GDM1 (cell line): ENCODE data around the gene GEMIN7.

Experiments used
- DNase-seq: peaks from one replicate; lab custom pipeline; 2025; lab: John Stamatoyannopoulos, UW

The GEMIN7 gene

DNA sequence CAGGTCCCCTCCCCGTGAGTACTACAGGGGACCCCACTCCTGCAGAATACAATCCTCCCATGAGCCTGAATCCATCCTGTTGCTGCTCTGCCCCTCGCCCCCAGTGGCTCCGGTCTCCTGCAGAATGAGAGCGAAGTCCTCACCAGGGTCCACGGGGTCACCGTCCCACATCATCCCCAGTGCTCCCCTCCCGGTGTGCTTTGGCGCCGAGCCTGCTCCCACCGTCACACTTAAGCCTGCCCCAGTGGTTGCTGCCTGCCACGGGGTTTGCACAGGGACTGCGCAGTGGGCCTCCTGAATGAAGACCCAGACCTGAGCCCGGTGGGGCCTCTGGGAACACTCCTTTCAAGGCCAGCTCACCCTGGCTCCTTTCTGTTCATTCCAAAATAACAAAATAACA, 51.2 kb downstream of the GEMIN7 start:
- no peak for DNase-seq

DNA sequence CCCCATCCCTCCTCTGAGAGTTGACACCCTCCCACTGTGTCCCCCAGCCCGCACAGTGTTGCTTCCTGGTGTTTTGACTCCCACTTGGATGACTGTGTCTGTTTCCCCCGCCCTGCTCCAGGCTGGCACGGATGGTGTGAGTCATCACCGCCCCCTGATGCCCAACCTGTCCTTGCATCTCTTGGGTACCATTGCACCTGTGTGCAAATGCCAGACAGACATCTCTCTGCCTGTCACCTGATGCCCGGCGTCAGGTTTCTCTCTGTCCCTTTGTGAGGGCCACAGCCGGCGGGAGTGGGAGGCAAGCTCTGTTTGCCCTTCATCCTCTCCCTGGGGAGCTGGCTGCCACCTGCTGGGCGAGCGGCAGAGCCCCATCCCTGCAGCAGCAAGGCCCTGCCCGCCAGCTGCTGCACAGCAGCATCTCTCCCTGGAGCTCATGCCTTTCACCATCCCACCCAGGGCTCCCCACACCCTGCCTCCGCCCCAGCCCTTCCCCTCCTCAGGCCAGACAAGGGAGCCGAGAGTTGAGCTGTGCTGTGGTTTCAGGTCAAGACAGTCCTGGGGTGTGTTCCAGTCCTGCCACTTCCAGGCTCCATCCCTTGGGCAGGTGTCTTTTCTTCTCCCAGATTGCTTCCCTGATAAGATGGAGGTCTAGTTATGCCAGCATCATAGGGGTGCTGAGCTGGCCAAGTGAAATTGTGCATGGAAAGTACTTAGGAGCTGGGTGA, 52.0 kb downstream of the GEMIN7 start:
- no peak for DNase-seq

DNA sequence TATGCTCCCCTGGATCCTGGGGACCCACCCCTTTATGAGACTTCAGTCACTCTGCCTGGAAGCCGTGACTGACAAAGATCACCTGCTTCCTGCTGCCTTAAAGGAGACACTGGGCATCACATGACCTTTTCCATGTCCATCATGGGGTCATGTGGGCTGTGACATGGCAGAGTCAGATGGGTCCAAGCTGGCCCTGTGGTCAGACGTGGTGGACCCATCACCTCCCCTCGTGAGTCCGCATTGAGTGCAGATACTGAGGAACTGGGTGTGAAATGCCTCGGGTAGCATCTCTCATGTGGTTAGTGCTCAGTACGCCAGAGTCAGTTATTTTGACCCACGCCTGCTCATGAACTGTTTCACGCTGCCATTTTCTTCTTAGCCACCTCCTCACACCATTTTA, 54.6 kb downstream of the GEMIN7 start:
- DNase-seq = no peak

DNA sequence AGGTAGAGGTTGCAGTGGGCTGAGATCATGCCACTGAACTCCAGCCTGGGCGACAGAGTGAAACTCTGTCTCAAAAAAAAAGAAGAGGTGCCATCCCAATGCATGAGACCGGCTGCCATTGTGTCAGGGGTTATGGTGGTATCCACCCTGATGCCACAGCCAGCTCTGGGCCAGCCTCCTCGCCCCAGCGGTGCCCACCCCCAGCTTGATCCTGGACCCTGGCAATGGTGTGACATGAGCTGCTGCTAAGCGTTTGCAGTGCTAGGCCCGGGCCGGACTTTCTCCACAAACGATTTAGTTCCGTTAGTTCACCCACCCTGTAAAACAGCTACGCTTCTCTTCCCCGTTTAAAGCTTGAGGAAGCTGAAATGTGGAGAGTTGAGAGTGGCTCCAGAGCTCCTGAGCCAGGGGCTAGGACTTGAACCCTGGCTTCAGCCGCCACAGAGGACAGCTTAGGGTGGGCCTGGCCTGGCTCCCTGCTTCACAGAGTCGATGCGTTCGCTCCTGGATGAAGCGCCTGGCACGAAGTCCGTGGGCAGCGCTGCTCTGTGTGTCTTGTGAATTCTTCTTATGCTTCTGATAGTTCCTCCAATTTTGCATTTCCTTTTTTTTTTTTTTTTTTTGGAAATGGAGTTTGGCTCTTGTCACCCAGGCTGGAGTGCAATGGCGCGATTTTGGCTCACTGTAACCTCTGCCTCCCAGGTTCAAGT, 56.3 kb downstream of the GEMIN7 start:
- no peak for DNase-seq

DNA sequence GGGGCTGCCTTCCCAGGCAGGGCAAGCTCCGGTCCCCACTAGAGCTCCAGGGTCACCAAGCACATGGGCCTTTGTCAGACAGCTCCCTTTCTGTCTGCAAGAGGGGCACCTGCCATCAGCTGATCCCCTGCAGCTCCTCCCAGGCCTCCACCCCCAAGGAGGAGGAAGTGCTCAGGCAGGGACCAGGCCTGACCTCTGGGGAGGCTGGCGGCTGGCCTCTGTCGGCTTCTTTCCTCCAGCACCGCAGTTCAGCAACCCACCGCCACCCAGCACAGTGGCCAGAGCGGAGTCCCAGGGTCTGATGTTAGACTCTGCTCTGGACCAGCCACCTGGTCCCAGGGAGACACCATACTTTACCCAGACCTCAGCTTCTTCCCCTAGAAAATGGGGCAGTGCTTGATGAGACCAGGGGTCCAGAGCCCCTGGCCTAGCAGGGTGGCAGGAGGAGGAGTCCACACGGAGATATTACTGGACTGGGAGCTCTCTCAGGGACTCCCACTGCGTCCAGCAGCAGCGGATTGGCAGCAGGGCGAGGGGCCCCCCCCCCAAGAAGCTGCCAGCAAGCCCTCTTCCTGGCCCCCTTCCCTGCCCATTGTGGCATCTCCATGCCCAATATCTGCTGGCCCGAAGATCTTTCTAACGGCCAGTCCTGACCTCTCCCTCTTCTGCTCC, 57.6 kb downstream of the GEMIN7 start:
- no peak for DNase-seq

DNA sequence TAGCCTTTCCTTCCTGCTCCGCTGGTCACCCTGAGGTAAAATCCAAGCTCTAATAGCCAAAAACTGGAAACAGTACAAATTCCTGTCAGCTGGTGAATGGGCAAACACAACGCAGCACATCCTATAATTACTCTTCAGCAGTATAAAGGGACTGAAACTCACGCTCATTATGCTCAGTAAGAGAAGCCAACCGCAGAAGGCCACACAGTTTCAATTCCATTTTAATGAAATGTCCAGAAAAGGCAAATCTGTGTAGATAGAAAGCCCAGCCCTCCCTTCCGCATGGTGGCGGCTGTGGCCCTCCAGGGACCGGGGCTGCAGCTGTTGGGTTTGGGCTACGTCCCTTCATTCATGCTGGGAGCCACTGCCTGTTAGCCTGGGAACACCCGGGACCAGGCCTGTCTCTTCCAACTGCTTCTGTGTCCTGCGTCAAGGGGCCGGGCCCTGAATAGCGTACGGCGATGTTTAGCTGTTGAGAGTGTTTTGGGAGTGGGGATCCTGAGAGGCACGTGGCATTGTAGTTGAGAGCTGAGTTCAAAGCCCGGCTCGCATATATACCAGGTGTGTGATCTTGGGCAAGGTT, 58.2 kb downstream of the GEMIN7 start:
- DNase-seq = no peak

DNA sequence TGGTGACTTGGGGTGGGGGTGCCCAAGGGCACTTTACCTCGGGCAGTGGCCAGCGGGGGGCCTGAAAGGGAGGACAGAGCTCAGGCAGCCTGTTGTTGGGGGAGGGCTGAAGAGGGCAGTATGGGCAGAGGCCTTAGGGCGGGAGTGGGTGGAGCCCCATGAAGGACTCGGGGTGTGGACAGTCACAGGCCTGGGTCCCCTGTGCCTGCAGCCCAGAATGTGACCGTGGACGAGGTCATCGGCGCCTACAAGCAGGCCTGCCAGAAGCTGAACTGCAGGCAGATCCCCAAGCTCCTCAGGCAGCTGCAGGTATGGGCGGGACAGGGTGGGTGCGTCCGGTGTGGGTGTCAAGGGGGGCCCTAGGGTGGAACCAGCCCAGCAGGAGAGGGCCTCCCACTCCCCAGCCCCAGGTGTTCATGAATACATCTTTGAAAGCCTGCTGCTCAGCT, 59.3 kb downstream of the GEMIN7 start:
- DNase-seq = no peak

DNA sequence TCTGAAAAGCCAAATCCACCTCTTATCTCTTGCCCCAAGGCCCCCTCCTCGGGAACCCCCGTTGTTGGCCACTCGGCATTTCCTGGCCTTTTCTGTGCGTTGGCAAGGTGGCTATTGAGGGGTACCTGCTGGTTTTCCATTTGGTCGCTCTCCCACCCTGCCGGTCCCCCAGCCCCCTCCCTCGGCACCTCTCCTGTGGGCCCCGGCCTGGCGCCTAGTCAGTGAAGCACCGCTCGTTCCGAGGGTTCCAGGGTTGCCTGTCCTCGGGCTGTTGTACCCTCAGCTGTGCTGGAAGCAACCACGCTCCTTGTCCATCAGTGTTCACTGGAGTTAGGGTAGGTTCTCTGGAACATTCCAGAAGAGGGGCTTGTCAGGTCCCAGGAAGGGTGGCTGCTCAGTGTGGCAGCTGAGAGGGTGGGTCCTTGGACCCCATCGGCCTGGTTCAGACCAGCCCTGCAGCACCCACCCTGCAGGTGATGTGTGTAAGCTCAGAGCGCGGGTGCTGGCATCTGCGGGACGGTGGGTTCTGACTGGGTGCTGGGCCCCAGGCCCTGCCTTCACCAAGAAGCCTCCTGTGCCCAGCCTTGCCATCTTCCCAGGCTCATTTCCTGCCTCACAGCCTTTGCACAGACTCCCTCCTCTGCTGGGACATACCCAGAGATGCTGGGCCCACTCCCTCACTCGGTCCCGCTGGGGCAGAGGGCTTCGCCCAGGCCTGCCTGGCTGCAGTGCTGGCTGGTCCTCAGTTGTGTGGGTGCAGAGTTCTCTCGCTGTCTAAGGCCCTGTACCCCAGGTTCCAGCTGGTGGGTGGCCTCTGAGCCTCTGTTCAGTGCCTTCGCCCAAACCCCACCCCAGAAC, 60.5 kb downstream of the GEMIN7 start:
- DNase-seq = no peak

DNA sequence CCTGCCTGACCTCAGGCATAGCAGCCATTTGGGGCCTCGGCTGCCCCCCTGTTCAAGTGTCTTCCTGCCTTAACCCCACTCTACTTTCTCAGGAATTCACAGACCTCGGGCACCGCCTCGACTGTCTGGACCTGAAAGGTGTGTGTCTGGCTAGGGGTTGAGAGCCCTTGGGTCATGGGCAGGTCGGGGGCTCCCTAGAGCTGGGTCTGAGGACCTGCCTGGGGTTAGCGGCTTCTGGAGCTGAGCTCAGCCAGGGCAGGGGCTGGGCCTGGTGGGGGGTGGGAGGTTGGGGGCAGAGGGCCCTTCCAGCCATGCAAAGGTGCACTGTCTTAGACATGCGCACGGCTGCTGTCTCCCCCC, 61.1 kb downstream of the GEMIN7 start:
- DNase-seq = no peak

DNA sequence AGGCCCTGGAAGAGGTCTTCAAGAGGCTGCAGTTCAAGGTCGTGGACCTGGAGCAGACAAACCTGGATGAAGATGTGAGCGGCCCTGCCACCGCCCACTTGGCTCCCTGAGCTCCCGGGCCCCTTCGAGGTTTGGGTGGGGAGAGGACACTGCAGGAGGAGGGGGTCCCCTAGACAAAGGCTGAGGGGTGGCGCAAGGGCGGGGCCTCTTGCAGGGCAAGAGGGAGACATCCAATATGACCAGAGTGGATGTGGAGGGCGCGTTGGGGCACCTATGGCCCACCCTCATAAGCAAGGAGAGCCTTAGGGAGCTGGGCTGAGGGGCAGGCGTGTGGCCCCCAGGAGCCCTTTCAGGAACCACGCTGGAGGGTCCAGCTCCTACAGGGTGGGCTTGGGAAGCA, 61.5 kb downstream of the GEMIN7 start:
- DNase-seq = no peak
